Hepatocyte (in vitro differentiated cells): ENCODE data around the gene SPSB1.

Experiments
- CTCF ChIP-seq: fragments of 200-600 bp; sonication (generic); IDR thresholded peaks from 2 replicates; pipeline ENCODE4 v1.5.1; 2016; ENCODE audit warnings: antibody characterized with exemption, mild to moderate bottlenecking; ENCODE audit not compliant: poor library complexity
- EZH2 ChIP-seq: fragments of 200-600 bp; sonication (generic); IDR thresholded peaks from 2 replicates; pipeline ENCODE4 v1.6.1; 2016; ENCODE audit warnings: antibody characterized with exemption, mild to moderate bottlenecking, borderline replicate concordance

GRCh38 chr1:9258629-9259028 is 34.1 kb upstream of the SPSB1 start:
- no peak for TF ChIP-seq CTCF
- TF ChIP-seq EZH2 = no peak
